HCT116 (cell line): ENCODE measurements around the gene PEMT. TPM values are rescaled to one million over a fixed set of nuclear protein-coding genes. Genes with fewer than 3 reads are reported as not detected.
A peak's percentile ranks its signal among the peaks of the same experiment; 100 is the strongest.

Experiments used
- ATAC-seq: fragments of 200-7000 bp; cut with Tn5 transposase; 2 replicates; pipeline ENCODE4 v1.9.1; 2020; ENCODE audit warnings: mild to moderate bottlenecking, moderate library complexity
- BruUV-seq: library from RNA; stranded (reverse); fragments of 400-500 nt; replicated peaks from 2 replicates; lab custom pipeline; 2021; lab: Mats Ljungman, UMichigan
- CTCF ChIA-PET: fragments of 300-600 bp; sonication (Branson Sonifier 250); formaldehyde crosslinking; loops from one replicate; lab custom pipeline; 2021; ENCODE audit warnings: antibody characterized with exemption; lab: Charles Lee
- POLR2A ChIA-PET: fragments of 300-600, 350-600 bp; sonication (Branson Sonifier 250); formaldehyde crosslinking; loops from one replicate; lab custom pipeline; 2021; ENCODE audit warnings: antibody characterized with exemption; lab: Charles Lee
- RAD21 ChIA-PET, 2 experiments: fragments of 300-600 bp; sonication (Branson Sonifier 250); formaldehyde crosslinking; loops; one replicate each; lab custom pipeline; 2023; ENCODE audit warnings: low total read pairs in 2 of 2; ENCODE audit not compliant: uncharacterized antibody in 2 of 2, unreplicated experiment in 2 of 2, low non-redundant PET in 1 of 2; lab: Charles Lee
- DNase-seq: peaks from one replicate; pipeline ENCODE4 v3.0.0-alpha.2; 2010; ENCODE audit warnings: low read depth, low spot score
- H2AFZ ChIP-seq: fragments of 200-600 bp; shearing (Covaris generic), sonication (generic); 2 replicates; pipeline ENCODE4 v1.6.1; 2017; ENCODE audit warnings: low read depth, mixed run types, mixed read lengths, antibody characterized with exemption, low read length; ENCODE audit not compliant: poor library complexity, severe bottlenecking
- H3K27ac ChIP-seq: 2 replicates; pipeline ENCODE4 v1.5.1; 2012; ENCODE audit warnings: low read depth, low read length
- H3K27me3 ChIP-seq: fragments of 200-600 bp; sonication (generic); 2 replicates; pipeline ENCODE4 v1.6.1; 2016; ENCODE audit warnings: mixed run types, low read length, mixed read lengths; ENCODE audit not compliant: insufficient read depth
- H3K36me3 ChIP-seq, 2 experiments: fragments of 200-500 bp in 1 of 2; fragments of 200-600 bp in 1 of 2; sonication (Bioruptor generic) in 1 of 2; sonication (generic) in 1 of 2; 2 replicates each; pipeline versions ENCODE4 v1.5.1 to v1.6.1; 2014 to 2016; ENCODE audit warnings: low read length in 2 of 2, inconsistent platforms in 1 of 2, mixed read lengths in 1 of 2, mixed run types in 1 of 2; ENCODE audit not compliant: insufficient read depth in 2 of 2, control insufficient read depth in 1 of 2
- H3K4me1 ChIP-seq, 2 experiments: fragments of 200-600 bp in 1 of 2; sonication (generic) in 1 of 2; 2 replicates each; pipeline versions ENCODE4 v1.5.1 to v1.6.1; 2012 to 2017; ENCODE audit warnings: low read length in 2 of 2, inconsistent platforms in 1 of 2, mild to moderate bottlenecking in 1 of 2, mixed read lengths in 1 of 2, mixed run types in 1 of 2, moderate library complexity in 1 of 2; ENCODE audit not compliant: insufficient read depth in 2 of 2, control insufficient read depth in 1 of 2
- H3K4me2 ChIP-seq: fragments of 200-600 bp; sonication (generic); 2 replicates; pipeline ENCODE4 v1.6.1; 2017; ENCODE audit warnings: mixed run types, low read length, mixed read lengths
- H3K4me3 ChIP-seq, 2 experiments: fragments of 200-600 bp in 1 of 2; sonication (generic) in 1 of 2; replicated peaks in 1 of 2; 2 replicates each; pipeline ENCODE4 v1.5.1; 2011 to 2016; ENCODE audit warnings: low read length in 2 of 2, control low read depth in 1 of 2, low read depth in 1 of 2, mild to moderate bottlenecking in 1 of 2, mixed read lengths in 1 of 2, mixed run types in 1 of 2
- H3K79me2 ChIP-seq: fragments of 200-600 bp; sonication (generic); 2 replicates; pipeline ENCODE4 v1.6.1; 2017; ENCODE audit warnings: mild to moderate bottlenecking, mixed run types, low read length, moderate library complexity, mixed read lengths; ENCODE audit not compliant: insufficient read depth
- H3K9ac ChIP-seq: fragments of 200-600 bp; sonication (generic); 2 replicates; pipeline ENCODE4 v1.6.1; 2016; ENCODE audit warnings: low read length, mixed read lengths
- H3K9me2 ChIP-seq: fragments of 200-600 bp; sonication (generic), shearing (Covaris generic); 2 replicates; pipeline ENCODE4 v1.6.1; 2017; ENCODE audit warnings: mixed run types, mild to moderate bottlenecking, moderate library complexity; ENCODE audit not compliant: insufficient read depth
- H3K9me3 ChIP-seq, 2 experiments: fragments of 200-500 bp in 1 of 2; fragments of 200-600 bp in 1 of 2; sonication (Bioruptor generic) in 1 of 2; sonication (generic) in 1 of 2; 2 replicates each; pipeline ENCODE4 v1.6.1; 2014 to 2017; ENCODE audit warnings: low read length in 2 of 2, mixed read lengths in 2 of 2, inconsistent platforms in 1 of 2, low read depth in 1 of 2, mild to moderate bottlenecking in 1 of 2, mixed run types in 1 of 2, moderate library complexity in 1 of 2; ENCODE audit not compliant: control insufficient read depth in 1 of 2, insufficient read depth in 1 of 2
- H4K20me1 ChIP-seq: fragments of 200-600 bp; sonication (generic), shearing (Covaris generic); 2 replicates; pipeline ENCODE4 v1.6.1; 2017; ENCODE audit warnings: mixed run types, mild to moderate bottlenecking, moderate library complexity; ENCODE audit not compliant: insufficient read depth
- CBX3 ChIP-seq: IDR thresholded peaks from 2 replicates; pipeline ENCODE4 v1.6.1; 2012; ENCODE audit warnings: low read depth
- ELF1 ChIP-seq: IDR thresholded peaks from 2 replicates; pipeline ENCODE4 v1.6.1; 2012; ENCODE audit warnings: low read depth, borderline replicate concordance
- EZH2 ChIP-seq: fragments of 200-600 bp; sonication (generic); IDR thresholded peaks from 2 replicates; pipeline ENCODE4 v1.6.1; 2017; ENCODE audit warnings: antibody characterized with exemption, mixed run types
- FOSL1 ChIP-seq: IDR thresholded peaks from 2 replicates; pipeline ENCODE4 v1.6.1; 2012; ENCODE audit warnings: low read depth
- JUND ChIP-seq: IDR thresholded peaks from 2 replicates; pipeline ENCODE4 v1.6.1; 2012
- SRF ChIP-seq: IDR thresholded peaks from 2 replicates; pipeline ENCODE4 v1.6.1; 2012; ENCODE audit warnings: low read depth
- TCF7L2 ChIP-seq: IDR thresholded peaks from 2 replicates; pipeline ENCODE4 v1.7.0; 2011; ENCODE audit warnings: borderline replicate concordance, inconsistent platforms; ENCODE audit not compliant: insufficient read depth, insufficient read length; ENCODE audit errors: extremely low read depth
- YY1 ChIP-seq: IDR thresholded peaks from 2 replicates; pipeline ENCODE4 v1.6.1; 2011; ENCODE audit warnings: low read length, low read depth, moderate library complexity, mild to moderate bottlenecking; ENCODE audit not compliant: insufficient replicate concordance; ENCODE audit errors: extremely low read depth
- intact Hi-C: fragments of 100-400 bp; cut with micrococcal nuclease; formaldehyde crosslinking; loops from 2 replicates; pipeline ENCODE4 v1.10.0; 2022
- total RNA-seq: library from RNA; stranded (reverse); gene quantifications from one replicate; pipeline ENCODE4 v1.2.1, GENCODE V29; 2021; ENCODE audit not compliant: unreplicated experiment
- TF ChIP-seq, protein P1 (sequence below): IDR thresholded peaks from 2 replicates; pipeline ENCODE4 v1.6.1; 2012; ENCODE audit warnings: low read depth
- TF ChIP-seq, protein P2 (sequence below): IDR thresholded peaks from 2 replicates; pipeline ENCODE4 v1.6.1; 2012
- TF ChIP-seq, protein P3 (sequence below): IDR thresholded peaks from 2 replicates; pipeline ENCODE4 v1.6.1; 2011; ENCODE audit warnings: mild to moderate bottlenecking, low read length, moderate library complexity; ENCODE audit not compliant: insufficient replicate concordance; ENCODE audit errors: extremely low read depth

The PEMT gene
- total RNA-seq, 1 experiment from 2014 or later, result 52.1 TPM

DNA sequence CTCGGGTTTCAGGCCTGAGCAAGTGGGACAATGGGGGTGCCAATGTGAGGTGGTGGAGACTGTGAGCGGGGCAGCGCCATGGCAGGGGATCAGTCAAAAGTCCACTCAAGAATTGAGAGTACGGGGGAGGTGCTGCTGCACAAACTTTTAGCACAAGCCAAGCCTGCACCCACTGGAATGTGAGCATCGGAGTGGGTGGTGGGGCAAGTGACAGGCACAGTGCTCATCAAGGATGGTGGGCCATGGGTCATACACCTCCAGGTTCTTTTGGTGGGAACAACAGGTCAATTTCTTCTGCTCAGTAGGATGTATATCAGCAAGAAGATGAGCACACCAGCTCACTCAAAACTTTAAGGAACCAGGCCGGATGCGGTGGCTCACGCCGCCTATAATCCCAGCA, 32.4 kb upstream of the PEMT start:
- Histone ChIP-seq H2AFZ (no peak overlapping the region), H3K4me2 (peak overlapping the region; percentile 21; the same call in 1 of the 2 replicates), H3K9me3 (no peaks in the 10 kb centered on the region), H3K4me3 (no peak overlapping the region), H3K9ac (no peak overlapping the region), H3K9me2 (no peaks in the 10 kb centered on the region), H3K36me3 (no peaks in the 10 kb centered on the region), H3K27ac (no peak overlapping the region), H4K20me1 (no peaks in the 10 kb centered on the region), H3K4me1 (peaks cover 9 to 13% of the 10 kb centered on the region in 2 experiments), H3K79me2 (no peaks in the 10 kb centered on the region), H3K27me3 (no peaks in the 10 kb centered on the region)
- ATAC-seq, result no peak
- ChIA-PET POLR2A (no interaction called here), RAD21 (no interaction called here), CTCF (no interaction called here)
- no peak for DNase-seq
- no TSS peak for BruUV-seq
- TF ChIP-seq, protein P1, sequence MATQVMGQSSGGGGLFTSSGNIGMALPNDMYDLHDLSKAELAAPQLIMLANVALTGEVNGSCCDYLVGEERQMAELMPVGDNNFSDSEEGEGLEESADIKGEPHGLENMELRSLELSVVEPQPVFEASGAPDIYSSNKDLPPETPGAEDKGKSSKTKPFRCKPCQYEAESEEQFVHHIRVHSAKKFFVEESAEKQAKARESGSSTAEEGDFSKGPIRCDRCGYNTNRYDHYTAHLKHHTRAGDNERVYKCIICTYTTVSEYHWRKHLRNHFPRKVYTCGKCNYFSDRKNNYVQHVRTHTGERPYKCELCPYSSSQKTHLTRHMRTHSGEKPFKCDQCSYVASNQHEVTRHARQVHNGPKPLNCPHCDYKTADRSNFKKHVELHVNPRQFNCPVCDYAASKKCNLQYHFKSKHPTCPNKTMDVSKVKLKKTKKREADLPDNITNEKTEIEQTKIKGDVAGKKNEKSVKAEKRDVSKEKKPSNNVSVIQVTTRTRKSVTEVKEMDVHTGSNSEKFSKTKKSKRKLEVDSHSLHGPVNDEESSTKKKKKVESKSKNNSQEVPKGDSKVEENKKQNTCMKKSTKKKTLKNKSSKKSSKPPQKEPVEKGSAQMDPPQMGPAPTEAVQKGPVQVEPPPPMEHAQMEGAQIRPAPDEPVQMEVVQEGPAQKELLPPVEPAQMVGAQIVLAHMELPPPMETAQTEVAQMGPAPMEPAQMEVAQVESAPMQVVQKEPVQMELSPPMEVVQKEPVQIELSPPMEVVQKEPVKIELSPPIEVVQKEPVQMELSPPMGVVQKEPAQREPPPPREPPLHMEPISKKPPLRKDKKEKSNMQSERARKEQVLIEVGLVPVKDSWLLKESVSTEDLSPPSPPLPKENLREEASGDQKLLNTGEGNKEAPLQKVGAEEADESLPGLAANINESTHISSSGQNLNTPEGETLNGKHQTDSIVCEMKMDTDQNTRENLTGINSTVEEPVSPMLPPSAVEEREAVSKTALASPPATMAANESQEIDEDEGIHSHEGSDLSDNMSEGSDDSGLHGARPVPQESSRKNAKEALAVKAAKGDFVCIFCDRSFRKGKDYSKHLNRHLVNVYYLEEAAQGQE, result no peak
- intact Hi-C loops, result no loop called here

DNA sequence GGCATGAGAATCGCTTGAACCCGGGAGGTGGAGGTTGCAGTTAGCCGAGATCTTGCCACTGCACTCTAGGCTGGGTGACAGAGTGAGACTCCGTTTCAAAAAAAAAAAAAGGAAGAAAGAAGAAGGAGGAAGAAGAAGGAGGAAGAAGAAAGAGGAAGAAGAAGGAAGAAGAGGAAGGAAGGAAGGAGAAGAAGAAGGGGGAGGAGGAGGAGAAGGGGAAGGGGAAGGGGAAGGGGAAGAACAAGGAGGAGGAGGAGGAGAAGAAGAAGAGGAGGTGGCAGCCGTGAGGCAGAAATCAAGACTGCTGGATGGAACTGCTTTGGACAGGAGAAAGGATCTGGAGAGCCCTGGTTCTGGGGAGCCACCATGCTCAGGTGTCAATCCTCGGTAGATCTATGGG, 29.7 kb upstream of the PEMT start:
- no peak for ATAC-seq
- Histone ChIP-seq H3K36me3 (no peaks in the 10 kb centered on the region), H4K20me1 (no peaks in the 10 kb centered on the region), H3K79me2 (no peaks in the 10 kb centered on the region), H2AFZ (no peak overlapping the region), H3K27ac (no peak overlapping the region), H3K9me3 (no peaks in the 10 kb centered on the region), H3K4me3 (no peak overlapping the region), H3K4me1 (peaks cover 9 to 13% of the 10 kb centered on the region in 2 experiments), H3K4me2 (no peak overlapping the region), H3K9me2 (no peaks in the 10 kb centered on the region), H3K9ac (no peak overlapping the region), H3K27me3 (no peaks in the 10 kb centered on the region)
- BruUV-seq, result no TSS peak
- intact Hi-C loops, result no loop called here
- CTCF ChIA-PET, result no interaction called here
- no peak for DNase-seq
- POLR2A ChIA-PET, result no interaction called here
- RAD21 ChIA-PET, result no interaction called here
- TF ChIP-seq, protein P2, sequence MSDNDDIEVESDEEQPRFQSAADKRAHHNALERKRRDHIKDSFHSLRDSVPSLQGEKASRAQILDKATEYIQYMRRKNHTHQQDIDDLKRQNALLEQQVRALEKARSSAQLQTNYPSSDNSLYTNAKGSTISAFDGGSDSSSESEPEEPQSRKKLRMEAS, result no peak
- TF ChIP-seq YY1, result no peak
- TF ChIP-seq SRF, result no peak
- no peak for TF ChIP-seq CBX3
- no peak for TF ChIP-seq JUND
- no peak for TF ChIP-seq EZH2
- TF ChIP-seq, protein P3, sequence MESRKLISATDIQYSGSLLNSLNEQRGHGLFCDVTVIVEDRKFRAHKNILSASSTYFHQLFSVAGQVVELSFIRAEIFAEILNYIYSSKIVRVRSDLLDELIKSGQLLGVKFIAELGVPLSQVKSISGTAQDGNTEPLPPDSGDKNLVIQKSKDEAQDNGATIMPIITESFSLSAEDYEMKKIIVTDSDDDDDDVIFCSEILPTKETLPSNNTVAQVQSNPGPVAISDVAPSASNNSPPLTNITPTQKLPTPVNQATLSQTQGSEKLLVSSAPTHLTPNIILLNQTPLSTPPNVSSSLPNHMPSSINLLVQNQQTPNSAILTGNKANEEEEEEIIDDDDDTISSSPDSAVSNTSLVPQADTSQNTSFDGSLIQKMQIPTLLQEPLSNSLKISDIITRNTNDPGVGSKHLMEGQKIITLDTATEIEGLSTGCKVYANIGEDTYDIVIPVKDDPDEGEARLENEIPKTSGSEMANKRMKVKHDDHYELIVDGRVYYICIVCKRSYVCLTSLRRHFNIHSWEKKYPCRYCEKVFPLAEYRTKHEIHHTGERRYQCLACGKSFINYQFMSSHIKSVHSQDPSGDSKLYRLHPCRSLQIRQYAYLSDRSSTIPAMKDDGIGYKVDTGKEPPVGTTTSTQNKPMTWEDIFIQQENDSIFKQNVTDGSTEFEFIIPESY, result no peak
- no peak for TF ChIP-seq FOSL1
- no peak for TF ChIP-seq TCF7L2
- no peak for TF ChIP-seq ELF1
